Hematopoietic multipotent progenitor cell treated with erythropoietin and hydrocortisone succinate and interleukin-3 and kit ligand, for 6 days (in vitro differentiated cells): ENCODE results near the gene MNT.

Experiments used
- DNase-seq: peaks from one replicate; pipeline ENCODE4 v3.0.0-alpha.2; 2015

Gene MNT

DNA sequence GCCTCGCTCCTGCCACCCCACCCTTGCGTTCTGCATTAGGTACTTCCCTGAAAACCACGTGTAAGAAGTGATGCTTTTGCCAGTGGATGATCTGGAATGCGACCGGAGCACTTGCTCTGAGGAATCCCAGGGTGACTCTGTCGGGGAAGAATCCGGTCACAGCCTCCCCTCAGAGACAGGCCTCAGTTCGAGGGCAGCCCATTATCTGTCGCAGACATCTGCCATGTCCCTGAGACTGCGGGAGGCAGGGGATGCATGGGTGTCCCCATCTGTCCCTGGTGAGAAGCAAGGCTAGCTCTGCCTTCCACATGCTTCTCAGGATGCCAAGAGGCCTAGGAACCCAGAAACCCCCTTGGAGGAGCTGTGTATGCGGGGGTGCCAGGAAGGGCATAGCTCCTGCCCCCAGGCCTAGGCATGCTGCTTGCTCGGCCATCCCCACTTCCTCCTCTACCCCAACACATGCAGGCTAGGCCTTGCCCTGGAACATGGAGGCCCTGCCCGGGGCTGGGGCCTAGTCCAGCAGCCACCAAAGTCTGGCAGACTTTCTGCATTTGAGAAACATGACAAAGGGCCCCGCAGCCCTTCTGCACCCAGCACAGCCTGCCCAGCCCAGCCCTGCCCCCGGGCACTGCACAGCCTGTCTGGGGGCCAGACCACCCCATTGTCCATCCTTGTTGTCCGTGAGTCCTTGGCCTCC is 20.5 kb downstream of the MNT start:
- DNase-seq, result peak; percentile 50

DNA sequence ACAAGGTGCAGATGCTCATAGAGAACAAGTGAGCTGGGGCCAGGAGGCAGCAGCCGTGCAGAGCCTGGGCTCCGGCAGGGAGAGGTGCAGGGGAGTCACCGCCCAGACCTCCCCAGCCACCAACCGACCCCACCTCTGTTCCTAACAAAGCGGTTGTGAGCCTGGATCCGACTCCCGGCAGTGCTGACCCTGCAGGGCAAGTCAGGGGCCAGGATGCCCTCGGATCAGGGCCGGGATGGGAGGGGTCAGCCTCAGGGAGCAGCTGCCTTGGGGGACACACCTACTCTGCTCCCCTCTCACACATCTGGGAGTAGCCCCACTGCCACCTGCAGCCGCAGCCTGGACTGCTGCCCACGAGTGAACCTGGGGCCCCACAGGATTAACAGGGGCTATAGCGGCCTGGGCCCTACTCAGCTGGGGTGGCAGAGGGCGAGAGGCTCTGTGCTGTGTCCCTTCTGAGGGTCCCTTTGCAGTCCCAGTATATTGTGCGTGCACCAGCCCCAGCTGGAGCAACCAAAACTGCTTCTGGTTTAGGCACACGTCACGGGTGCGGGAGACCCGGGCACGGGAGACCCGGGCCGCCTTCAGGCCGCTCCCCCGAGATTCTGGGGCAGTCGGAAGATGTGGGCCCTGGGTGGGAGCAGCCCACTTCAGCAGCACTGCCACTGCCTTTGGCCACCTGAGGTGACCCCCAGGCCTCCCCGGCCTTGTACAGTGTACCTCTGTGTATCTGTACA is 21.2 kb downstream of the MNT start:
- no peak for DNase-seq

DNA sequence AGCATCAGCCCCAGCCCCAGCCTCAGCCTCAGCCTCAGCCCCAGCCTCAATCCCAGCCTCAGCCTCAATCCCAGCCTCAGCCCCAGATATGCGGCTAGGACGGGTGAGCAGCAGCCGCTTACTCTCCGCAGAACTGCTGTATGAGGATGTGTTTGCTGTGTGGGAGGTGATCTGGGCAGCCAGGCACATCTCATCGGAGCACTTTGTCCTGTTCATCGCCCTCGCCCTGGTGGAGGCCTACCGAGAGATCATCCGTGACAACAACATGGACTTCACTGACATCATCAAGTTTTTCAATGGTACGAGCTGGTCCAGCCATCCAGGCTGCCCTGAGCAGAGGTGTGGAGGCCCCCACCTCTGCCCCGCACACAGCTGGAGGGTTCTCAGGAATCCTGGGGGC is 22.0 kb downstream of the MNT start:
- no peak for DNase-seq

DNA sequence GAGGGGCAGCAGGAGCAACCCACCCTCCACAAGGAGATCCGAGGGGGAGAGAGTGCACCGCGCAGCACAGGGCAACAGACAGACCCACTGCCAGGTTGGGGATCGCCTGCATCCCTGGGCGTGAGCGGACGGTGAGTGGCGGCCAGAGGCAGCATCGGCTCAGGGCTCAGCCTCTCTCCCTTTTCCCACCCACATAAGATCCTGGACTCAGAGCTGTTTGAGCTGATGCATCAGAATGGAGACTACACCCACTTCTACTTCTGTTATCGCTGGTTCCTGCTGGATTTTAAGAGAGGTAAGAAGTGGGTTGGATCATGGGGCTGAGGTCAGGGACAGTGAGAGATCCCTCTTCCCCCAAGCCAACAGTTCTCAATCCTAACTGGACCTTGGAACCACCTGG is 23.2 kb downstream of the MNT start:
- no peak for DNase-seq

DNA sequence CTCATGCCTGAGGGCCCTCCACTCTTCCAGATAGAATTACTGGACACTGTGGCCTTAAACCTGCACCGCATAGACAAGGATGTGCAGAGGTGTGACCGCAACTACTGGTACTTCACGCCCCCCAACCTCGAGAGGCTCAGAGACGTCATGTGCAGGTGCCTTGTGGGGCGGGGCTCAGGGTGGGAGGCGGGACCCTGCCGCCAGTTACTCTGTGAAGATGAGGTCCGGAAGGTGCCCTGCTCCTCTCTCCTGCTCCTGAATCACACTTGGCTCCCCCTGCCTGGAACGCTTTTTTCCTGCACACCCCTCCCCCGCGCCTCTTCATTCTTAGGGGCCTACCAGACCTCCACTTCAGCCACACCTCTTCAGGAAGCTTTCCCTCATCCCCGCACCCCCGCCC is 24.8 kb downstream of the MNT start:
- DNase-seq, result no peak

DNA sequence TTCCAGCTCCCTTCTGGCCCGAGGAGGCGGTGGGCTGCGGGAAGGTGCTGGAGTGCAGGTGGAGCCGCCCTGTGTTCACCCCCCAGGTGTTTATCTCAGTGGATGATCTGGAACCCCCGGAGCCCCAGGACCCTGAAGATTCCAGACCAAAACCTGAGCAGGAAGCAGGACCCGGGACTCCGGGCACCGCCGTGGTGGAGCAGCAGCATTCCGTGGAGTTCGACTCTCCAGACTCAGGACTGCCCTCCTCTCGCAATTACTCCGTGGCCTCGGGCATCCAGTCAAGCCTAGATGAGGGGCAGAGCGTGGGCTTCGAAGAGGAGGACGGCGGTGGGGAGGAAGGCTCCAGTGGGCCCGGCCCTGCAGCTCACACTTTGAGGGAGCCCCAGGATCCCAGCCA is 25.5 kb downstream of the MNT start:
- DNase-seq, result no peak

DNA sequence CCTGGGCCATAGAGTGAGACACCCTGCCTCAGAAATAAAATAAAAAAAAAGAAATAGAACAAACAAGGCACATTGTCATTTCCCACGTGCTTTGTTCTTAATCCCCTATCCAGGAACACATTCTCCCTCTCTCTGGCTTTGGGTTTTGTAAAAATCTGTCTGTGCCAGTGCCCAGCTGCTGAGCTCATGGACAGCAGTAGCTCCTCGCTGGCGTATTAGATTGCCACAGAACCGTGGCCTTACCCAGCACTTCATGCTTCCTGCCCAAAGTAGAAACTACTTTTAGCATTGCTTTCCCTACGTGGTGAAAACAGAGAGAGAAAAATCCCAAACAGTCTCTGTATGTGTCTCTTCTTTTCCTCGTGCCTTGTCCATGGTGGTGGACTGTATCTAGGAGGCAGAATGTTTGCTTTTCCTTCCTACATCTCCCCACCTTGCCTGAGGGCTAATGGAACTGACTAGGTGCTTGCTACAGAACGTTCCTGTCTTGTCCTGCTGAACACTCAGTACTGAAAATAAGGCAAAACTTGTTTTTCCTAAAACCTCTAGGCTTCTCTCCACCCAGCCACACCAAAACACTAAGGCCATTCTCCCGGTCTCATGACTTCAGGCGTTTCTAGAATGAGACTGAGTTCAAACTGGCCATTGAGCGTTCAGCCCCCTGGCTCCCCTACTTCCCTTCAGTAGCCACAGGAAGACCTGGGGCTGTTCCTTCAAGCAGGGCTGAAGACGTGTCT is 26.1 kb downstream of the MNT start:
- DNase-seq, result no peak

DNA sequence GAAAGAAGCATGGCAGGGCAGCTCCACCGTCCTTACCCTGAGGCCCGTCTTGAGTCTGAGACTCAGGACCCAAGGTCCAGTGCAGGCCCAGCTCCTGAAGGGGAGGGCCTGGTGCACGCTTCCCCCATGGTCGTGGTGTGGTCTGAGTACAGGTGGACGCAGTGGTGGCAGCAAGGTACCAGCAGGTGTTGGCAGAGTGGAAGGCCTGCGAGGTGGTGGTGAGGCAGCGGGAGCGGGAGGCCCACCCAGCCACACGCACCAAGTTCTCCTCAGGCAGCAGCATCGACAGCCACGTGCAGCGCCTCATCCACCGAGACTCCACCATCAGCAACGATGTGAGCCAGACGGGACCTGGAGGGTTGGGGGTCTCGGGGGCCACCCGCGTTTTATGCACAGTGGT is 27.7 kb downstream of the MNT start:
- DNase-seq, result no peak

DNA sequence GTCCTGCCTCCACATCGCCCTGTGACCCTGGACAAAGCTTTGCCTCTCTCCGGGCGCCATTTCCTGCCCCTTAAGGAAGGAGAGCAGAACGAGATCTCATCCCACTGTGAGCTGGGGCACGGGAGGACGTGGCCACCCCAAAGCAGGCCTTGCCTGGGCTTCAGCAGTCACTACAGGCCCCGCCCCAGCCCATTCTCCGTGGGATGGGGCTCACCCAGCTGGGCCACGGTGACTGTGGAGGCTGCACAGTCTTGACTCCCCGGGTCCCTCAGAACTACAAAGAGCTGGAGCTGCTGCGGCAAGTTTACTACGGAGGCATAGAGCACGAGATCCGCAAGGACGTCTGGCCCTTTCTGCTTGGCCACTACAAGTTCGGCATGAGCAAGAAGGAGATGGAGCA is 28.2 kb downstream of the MNT start:
- DNase-seq, result no peak

DNA sequence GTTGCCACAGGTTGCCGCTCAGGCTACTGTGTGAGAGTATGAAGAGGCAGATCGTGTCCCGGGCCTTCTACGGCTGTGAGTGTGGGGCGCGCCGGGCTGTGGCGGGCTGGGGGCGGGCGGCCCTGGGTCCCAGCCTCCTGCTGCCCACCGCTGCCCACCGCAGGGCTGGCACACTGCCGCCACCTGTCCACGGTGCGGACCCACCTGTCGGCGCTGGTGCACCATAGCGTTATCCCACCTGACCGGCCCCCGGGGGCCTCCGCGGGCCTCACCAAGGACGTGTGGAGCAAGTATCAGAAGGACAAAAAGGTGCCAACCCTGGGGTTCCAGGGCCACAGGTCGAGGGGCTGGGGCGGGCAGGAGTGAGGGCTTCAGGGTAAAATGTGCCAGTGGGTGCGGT is 28.7 kb downstream of the MNT start:
- DNase-seq, result no peak

DNA sequence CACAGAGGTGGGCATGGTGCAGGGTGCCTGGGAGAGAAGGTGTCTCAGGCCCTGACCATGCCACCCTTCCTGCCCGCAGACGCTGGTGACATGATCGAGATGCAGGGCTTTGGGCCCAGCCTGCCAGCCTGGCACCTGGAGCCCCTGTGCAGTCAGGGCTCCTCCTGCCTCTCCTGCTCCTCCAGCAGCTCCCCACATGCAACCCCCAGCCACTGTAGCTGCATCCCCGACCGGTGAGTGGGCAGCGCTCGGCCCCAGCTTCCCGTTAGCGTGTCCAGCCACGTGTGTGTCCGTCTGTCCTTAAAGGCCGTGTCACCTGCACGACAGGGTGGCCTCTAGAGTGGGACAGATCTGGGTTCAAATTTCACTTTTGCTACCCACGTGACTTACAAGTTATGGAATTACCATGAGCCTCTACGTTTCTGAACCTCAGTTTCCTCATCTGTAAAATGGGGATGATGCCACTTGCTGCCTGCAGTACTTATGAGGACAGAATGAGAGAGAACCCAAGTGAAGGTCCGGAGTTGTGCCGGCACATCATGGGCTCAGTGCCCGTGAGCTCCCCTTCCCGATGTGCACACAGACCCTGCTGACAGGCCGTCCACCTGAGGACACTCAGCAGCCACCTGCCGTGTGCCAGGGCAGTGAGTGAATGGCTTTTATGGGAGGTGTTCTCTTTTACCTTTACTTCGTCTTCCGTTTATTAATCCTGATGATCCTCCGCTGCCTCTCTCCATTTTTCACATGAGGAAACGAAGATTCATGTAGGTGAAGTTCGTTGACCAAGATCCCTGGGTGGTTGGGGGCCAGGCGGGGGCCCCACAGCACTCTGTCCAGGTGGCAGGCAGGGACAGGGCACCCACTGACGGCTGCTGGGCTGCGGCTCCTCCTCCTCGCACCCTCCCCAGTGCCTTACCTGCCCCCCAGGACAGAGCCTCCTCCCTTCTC is 29.4 kb downstream of the MNT start:
- no peak for DNase-seq

DNA sequence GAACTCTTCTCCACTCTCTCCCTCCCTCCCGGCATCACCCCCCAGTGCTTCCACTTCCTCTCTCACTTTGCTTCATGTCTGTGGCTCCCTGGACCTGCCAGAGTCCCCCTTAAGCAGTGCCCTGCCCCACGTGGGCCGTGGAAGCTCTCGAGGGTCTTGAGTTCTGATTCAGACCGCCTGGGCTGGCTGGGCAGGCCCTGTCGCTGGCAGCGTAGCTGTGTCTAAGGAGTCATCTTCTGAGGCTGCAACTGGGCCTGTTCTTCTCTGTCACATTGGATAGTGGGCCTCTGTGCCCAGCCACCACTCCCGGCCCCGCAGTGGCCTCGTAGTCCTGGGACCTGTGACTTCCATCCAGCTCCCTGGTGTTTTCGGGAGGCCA is 30.7 kb downstream of the MNT start:
- DNase-seq, result no peak

DNA sequence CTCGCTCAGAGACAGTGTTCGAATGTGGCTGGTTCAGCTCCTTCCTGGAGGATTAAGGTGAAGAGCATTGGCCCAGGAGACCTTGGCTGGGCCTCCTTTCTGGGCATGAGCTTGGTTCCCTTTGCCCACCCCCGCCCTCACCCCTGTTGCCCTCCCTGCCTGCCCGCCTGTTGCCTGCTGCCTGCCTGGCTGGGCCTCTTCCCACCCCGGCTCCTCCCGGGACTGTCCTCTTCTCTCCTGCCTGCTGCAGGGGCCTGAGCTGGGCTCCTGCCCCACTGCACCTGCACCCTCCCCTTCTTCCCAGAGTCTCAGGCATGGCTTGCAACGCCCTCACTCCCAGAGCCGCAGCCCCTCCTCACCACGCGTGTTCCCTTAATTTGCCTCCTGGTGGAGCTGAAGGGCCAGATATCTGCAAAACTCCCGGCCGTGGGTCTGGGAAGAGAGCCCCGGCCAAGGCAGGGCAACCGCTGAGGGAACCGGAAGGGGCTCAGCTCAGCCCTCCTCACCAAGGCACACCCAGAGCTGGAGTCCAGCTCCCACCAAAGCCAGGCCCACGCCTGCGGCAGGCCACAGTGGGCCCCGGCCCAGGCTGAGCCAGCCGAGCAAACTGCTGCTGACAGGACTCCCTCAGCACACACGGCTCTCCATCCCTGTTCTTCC is 31.2 kb downstream of the MNT start:
- DNase-seq, result no peak

DNA sequence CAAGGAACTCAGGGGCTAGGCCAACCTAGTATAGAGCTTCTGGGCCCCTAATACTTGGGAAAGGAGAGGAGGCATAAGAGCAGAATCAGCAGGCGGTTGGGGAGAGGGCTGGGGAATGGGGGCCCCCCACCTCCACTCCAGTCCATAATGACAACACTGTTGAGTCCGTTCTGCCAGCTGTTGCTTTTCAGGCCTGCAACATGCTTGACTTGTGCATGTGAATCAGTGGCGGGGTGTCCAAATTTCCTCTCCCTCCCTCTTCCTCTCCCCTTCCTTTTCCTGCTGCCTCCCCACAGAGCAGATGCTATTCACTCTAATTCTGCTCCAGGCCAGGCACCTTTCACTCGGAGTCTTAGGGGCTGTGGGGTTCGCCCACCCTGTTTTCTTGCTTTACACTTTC is 31.8 kb downstream of the MNT start:
- no peak for DNase-seq

DNA sequence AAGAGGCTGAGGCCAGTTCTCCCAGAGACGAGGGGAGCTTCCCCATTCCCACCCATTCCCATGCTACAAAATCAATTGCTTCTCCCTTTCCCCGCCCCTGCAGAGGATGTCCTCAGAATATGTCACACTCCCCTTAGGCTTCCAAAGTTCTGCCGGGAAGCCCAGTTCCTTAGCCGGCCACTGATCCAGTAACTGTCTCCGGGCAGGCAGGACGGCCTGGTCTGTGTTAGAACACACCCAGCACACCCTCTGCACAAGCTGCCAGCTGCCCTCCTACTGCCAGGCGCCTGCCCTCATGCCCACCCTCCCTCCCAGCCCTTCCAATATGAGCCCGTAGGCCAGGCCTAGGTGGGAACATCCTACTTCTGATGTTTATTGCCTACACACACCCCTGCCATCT is 32.5 kb downstream of the MNT start:
- no peak for DNase-seq

DNA sequence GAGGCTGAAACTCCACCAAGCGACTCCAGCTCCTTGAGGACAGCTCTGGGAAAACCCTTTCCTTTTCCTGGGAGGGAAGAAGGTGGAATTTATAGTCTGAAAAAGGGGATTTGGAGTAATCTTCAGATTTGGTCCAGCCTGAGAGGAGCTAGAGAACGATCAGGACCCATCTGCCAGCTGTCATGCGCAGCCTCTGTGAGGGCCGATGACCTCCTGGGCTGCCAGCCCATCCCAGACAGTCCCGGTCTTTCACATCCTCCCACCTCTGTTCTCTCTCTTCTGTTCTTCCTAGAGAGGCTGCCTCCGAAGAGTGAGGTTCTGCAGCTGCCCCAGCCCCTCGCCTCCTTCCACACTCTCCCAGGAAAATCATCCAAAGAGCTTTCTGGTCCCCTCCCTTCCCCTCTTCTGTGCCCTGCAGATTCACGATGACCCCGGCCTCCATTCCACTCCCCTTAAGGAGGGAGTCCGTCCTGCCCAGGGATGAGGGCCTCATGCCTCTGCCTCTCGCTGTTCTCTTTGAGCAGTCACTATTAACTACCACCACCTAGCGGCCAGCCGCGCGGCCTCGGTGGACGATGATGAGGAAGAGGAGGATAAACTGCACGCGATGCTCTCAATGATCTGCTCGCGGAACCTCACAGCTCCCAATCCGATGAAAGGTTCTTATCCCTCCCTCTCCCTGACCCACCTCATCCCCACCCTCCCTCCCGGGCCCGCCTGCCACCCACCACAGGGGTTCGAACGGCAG is 33.9 kb downstream of the MNT start:
- no peak for DNase-seq

DNA sequence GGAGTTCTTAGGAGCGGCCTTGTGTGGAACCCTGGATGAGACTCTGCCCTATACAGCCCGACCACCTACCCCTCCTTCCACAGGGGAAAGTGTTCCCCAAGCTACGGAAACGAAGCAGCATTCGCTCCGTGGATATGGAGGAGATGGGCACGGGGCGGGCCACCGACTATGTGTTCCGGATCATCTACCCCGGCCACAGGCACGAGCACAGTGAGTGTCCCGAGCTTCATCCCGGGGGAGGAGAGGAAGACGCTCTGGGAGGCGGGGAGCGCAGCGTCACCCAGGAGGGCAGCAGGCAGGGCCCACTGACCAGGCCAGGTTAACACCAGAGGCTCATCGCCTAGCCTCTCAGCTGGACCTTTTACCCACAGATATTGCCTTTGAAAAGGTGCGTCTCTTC is 35.7 kb downstream of the MNT start:
- DNase-seq, result no peak

DNA sequence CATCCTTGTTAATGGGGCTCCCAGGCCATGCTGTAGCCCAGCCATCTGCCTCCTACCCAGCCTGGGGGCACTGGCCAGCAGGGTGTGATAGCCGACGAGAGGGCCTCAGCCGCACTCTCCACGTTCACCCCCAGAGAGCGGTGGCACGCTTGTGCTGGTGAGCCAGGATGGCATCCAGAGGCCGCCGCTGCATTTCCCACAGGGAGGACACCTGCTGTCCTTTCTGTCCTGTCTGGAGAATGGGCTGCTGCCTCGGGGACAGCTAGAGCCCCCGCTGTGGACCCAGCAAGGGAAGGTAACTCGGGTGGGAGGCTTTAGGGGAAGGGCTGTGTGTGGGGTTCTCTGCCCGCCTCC is 36.1 kb downstream of the MNT start:
- DNase-seq, result no peak

DNA sequence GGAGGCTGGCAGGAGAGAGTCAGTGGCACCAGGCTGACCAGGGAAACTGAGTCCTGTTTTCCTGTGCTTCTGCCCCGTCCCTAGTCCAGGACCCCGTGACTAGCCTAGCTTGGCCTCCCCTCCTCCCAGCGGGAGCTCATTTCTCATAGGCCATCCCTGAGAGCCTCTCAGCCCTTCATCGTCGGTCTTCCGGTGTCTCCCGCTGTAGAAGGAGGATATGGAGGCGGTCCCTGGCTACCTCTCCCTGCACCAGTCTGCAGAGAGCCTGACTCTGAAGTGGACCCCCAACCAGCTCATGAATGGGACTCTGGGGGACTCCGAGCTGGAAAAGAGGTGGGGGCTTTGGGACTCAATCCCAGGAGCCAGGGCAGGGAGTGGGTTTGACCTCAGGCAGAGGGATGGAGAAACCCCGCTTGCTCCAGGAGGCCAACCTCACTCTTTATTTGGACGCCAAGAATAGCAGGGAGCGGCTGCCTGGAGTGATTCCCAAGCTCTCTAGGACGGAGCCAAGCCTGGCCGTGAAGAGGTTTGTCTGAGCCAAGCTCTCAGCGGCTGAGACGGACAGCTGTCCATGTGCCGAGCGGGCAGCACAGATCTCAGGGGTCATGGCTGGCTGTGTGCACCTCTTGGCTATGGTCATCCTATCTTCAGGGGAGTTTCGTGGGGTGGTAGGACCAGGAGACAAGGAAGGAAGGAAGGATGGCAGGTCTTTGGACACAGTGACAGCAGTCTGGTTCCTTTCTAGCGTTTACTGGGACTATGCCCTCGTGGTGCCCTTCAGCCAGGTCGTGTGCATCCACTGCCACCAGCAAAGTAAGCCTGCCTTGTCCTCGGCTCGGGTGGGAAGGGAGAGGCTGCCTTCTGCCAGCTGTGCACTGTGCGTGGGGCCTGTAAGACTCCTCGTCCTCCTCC is 36.8 kb downstream of the MNT start:
- no peak for DNase-seq

DNA sequence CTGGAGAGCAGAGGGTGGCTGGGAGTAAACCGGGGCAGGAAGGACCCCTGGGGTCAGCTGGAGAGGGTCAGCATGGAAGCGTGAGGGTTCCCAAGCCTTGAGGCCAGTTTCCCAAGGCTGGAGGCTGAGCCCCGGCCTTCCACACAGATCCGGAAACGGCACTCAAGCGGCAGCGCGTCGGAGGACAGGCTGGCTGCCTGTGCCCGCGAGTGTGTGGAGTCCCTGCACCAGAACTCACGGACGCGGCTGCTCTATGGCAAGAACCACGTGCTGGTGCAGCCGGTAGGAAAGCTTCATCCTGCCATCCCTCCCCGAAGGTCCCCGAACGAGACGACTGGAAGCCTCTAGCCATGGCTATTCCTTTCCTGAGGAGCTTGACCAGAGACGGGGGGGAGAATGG is 37.5 kb downstream of the MNT start:
- no peak for DNase-seq

DNA sequence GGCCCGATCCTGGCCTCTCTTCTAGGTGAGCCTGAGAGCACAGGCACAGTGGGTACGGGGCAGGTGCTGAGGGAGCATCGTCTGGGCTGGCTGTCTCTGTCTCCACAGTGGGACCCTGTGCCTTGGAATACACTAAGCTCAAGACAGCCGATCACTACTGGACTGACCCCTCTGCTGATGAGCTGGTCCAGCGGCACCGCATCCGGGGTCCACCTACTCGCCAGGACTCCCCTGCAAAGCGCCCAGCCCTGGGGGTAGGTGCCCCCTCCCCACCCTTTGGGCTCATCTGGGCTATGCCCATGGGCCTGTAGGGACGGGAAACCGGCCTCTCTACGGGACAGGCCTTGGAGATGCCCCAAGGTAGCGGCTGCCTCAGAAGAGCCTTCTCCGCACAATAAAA is 38.0 kb downstream of the MNT start:
- no peak for DNase-seq
